Neuronal stem cell (in vitro differentiated cells): ENCODE results near the gene CACNA2D4.

ENCODE experiments used
- DNase-seq: peaks from one replicate; pipeline ENCODE4 v3.0.0-alpha.2; 2013; ENCODE audit warnings: low spot score
- H2AFZ ChIP-seq: one replicate; pipeline ENCODE4 v1.6.1; 2013; ENCODE audit warnings: mild to moderate bottlenecking, low read length, inconsistent platforms
- H2AK5ac ChIP-seq: 2 replicates; pipeline ENCODE4 v1.6.1; 2013; ENCODE audit warnings: low read depth, mild to moderate bottlenecking, inconsistent platforms, low read length, moderate library complexity, mixed read lengths
- H2BK120ac ChIP-seq: 2 replicates; pipeline ENCODE4 v1.6.1; 2013; ENCODE audit warnings: low read depth, mild to moderate bottlenecking, inconsistent platforms, low read length, moderate library complexity, mixed read lengths
- H2BK12ac ChIP-seq: one replicate; pipeline ENCODE4 v1.6.1; 2013; ENCODE audit warnings: low read length, inconsistent platforms
- H2BK15ac ChIP-seq: 2 replicates; pipeline ENCODE4 v1.6.1; 2013; ENCODE audit warnings: mild to moderate bottlenecking, low read length, inconsistent platforms, mixed read lengths
- H2BK5ac ChIP-seq: one replicate; pipeline ENCODE4 v1.6.1; 2013; ENCODE audit warnings: inconsistent platforms, mild to moderate bottlenecking, low read length, moderate library complexity
- H3K14ac ChIP-seq: one replicate; pipeline ENCODE4 v1.6.1; 2013; ENCODE audit warnings: low read length, inconsistent platforms
- H3K18ac ChIP-seq: 2 replicates; pipeline ENCODE4 v1.6.1; 2013; ENCODE audit warnings: low read length, inconsistent platforms
- H3K23ac ChIP-seq: 2 replicates; pipeline ENCODE4 v1.6.1; 2013; ENCODE audit warnings: low read depth, mild to moderate bottlenecking, mixed read lengths, low read length, inconsistent platforms; ENCODE audit not compliant: poor library complexity
- H3K27ac ChIP-seq: replicated peaks from 3 replicates; pipeline ENCODE4 v1.5.1; 2013; ENCODE audit warnings: low read length, inconsistent platforms
- H3K27me3 ChIP-seq, 3 experiments: 2 replicates each; pipeline ENCODE4 v1.6.1; 2013; ENCODE audit warnings: low read length in 3 of 3, mild to moderate bottlenecking in 2 of 3, inconsistent platforms in 1 of 3, low read depth in 1 of 3, mixed read lengths in 1 of 3, moderate library complexity in 1 of 3; ENCODE audit not compliant: control insufficient read depth in 3 of 3, insufficient read depth in 3 of 3
- H3K36me3 ChIP-seq, 2 donors: replicated peaks in 1 of 2; 2 replicates each; pipeline ENCODE4 v1.6.1; 2013; ENCODE audit warnings: low read length in 2 of 2; ENCODE audit not compliant: control insufficient read depth in 2 of 2, insufficient read depth in 2 of 2
- H3K4ac ChIP-seq: 2 replicates; pipeline ENCODE4 v1.6.1; 2013; ENCODE audit warnings: inconsistent platforms, mild to moderate bottlenecking, low read length, moderate library complexity
- H3K4me1 ChIP-seq, 2 donors: 1 replicate in 1 of 2; 2 replicates in 1 of 2; pipeline ENCODE4 v1.6.1; 2013; ENCODE audit warnings: low read length in 2 of 2, low read depth in 1 of 2; ENCODE audit not compliant: control insufficient read depth in 2 of 2, insufficient read depth in 1 of 2
- H3K4me2 ChIP-seq: one replicate; pipeline ENCODE4 v1.6.1; 2013; ENCODE audit warnings: mild to moderate bottlenecking, low read length, inconsistent platforms; ENCODE audit not compliant: insufficient read depth, poor library complexity, severe bottlenecking
- H3K4me3 ChIP-seq, 2 donors: 2 replicates each; pipeline ENCODE4 v1.5.1; 2013; ENCODE audit warnings: low read length in 2 of 2, mild to moderate bottlenecking in 2 of 2, inconsistent platforms in 1 of 2, moderate library complexity in 1 of 2
- H3K79me1 ChIP-seq: one replicate; pipeline ENCODE4 v1.6.1; 2013; ENCODE audit warnings: low read depth, mild to moderate bottlenecking, inconsistent platforms, low read length, moderate library complexity
- H3K9ac ChIP-seq: one replicate; pipeline ENCODE4 v1.6.1; 2013; ENCODE audit warnings: mild to moderate bottlenecking, low read depth, low read length, inconsistent platforms; ENCODE audit not compliant: poor library complexity
- H3K9me3 ChIP-seq, 2 donors: replicated peaks in 1 of 2; 2 replicates each; pipeline versions ENCODE3 to v1.6.1; 2013; ENCODE audit warnings: low read length in 2 of 2, mild to moderate bottlenecking in 2 of 2, inconsistent platforms in 1 of 2, low read depth in 1 of 2, mixed read lengths in 1 of 2, moderate library complexity in 1 of 2; ENCODE audit not compliant: control insufficient read depth in 2 of 2, insufficient read depth in 1 of 2
- H4K8ac ChIP-seq: one replicate; pipeline ENCODE4 v1.6.1; 2013; ENCODE audit warnings: low read depth, mild to moderate bottlenecking, inconsistent platforms, low read length, moderate library complexity
- H4K91ac ChIP-seq: one replicate; pipeline ENCODE4 v1.6.1; 2013; ENCODE audit warnings: low read length, low read depth, mild to moderate bottlenecking, inconsistent platforms; ENCODE audit not compliant: poor library complexity
- WGBS, 2 donors: extraction: QIAGEN DNeasy Blood & Tissue Kit; methylation state at CpG; one replicate each; pipeline ENCODE4 v1.1.7; 2013; ENCODE audit warnings: missing lambda C conversion rate in 2 of 2, mixed read lengths in 1 of 2; ENCODE audit not compliant: insufficient read length in 2 of 2, insufficient replicate concordance in 1 of 2; ENCODE audit errors: extremely low coverage in 2 of 2; 5-methylcytosine and 5-hydroxymethylcytosine counted together

Gene CACNA2D4

GRCh38 chr12:1807087-1807860, 111.2 kb downstream of the CACNA2D4 start:
- no peak overlapping the region for H3K4ac ChIP-seq
- H3K27ac ChIP-seq: no peak overlapping the region
- H3K14ac ChIP-seq: no peak overlapping the region
- no peak overlapping the region for H2BK120ac ChIP-seq
- peaks cover 2% of the 10 kb centered on the region for H3K79me1 ChIP-seq
- peak overlapping the region; percentile 23 for H3K23ac ChIP-seq
- H3K4me2 ChIP-seq: no peak overlapping the region
- no peaks in the 10 kb centered on the region for H3K36me3 ChIP-seq
- no peak overlapping the region for H4K8ac ChIP-seq
- no peak overlapping the region for H4K91ac ChIP-seq
- no peak overlapping the region for H3K18ac ChIP-seq
- no peaks in the 10 kb centered on the region for H3K27me3 ChIP-seq
- no peak for DNase-seq
- no peak overlapping the region for H2BK12ac ChIP-seq
- peak overlapping the region; percentile 63 for H2BK15ac ChIP-seq
- H3K4me1 ChIP-seq: peaks cover 3 to 4% of the 10 kb centered on the region in 2 donors
- H2AK5ac ChIP-seq: no peak overlapping the region
- WGBS, 2 donors: no CpG with 5 or more reads among the region's 15 CpGs
- no peak overlapping the region for H2BK5ac ChIP-seq
- H2AFZ ChIP-seq: no peak overlapping the region
- no peak overlapping the region for H3K4me3 ChIP-seq
- peaks cover 2 to 4% of the 10 kb centered on the region in 2 donors for H3K9me3 ChIP-seq
- H3K9ac ChIP-seq: no peak overlapping the region

GRCh38 chr12:1806301-1807086, 112.0 kb downstream of the CACNA2D4 start:
- Histone ChIP-seq H3K36me3 (no peaks in the 10 kb centered on the region), H4K91ac (no peak overlapping the region), H3K9me3 (peaks cover 2 to 4% of the 10 kb centered on the region in 2 donors), H2BK15ac (no peak overlapping the region), H2BK12ac (no peak overlapping the region), H3K4me1 (peaks cover 2 to 3% of the 10 kb centered on the region in 2 donors), H3K4ac (no peak overlapping the region), H2AK5ac (no peak overlapping the region), H3K79me1 (peaks cover 2% of the 10 kb centered on the region), H2BK5ac (no peak overlapping the region), H3K14ac (no peak overlapping the region), H3K4me3 (no peak overlapping the region), H3K27me3 (no peaks in the 10 kb centered on the region), H4K8ac (no peak overlapping the region), H3K9ac (no peak overlapping the region), H3K27ac (no peak overlapping the region), H3K23ac (no peak overlapping the region), H3K18ac (no peak overlapping the region), H2AFZ (peak overlapping the region; percentile 36), H3K4me2 (no peak overlapping the region), H2BK120ac (no peak overlapping the region)
- WGBS, 2 donors: no CpG with 5 or more reads among the region's 7 CpGs
- DNase-seq: no peak

- no peak overlapping the region for H3K18ac ChIP-seq
- no peak overlapping the region for H3K4ac ChIP-seq
- H3K79me1 ChIP-seq: peaks cover 2% of the 10 kb centered on the region
- no peak overlapping the region for H3K27ac ChIP-seq
- no peak overlapping the region for H4K91ac ChIP-seq
- peaks cover 2 to 3% of the 10 kb centered on the region in 2 donors for H3K4me1 ChIP-seq
- H2AFZ ChIP-seq: peak overlapping the region; percentile 36
- no peak overlapping the region for H3K4me3 ChIP-seq
- no peaks in the 10 kb centered on the region for H3K27me3 ChIP-seq
- H3K14ac ChIP-seq: no peak overlapping the region
- no peak overlapping the region for H2BK120ac ChIP-seq
- no peak for DNase-seq
- no CpG with 5 or more reads among the region's 16 CpGs for WGBS, 2 donors
- H3K4me2 ChIP-seq: no peak overlapping the region
- H2BK15ac ChIP-seq: peak overlapping the region; percentile 46
- H4K8ac ChIP-seq: no peak overlapping the region
- peak overlapping the region; percentile 9 for H3K9ac ChIP-seq
- H2AK5ac ChIP-seq: peak overlapping the region; percentile 98
- no peaks in the 10 kb centered on the region for H3K36me3 ChIP-seq
- H3K23ac ChIP-seq: no peak overlapping the region
- H3K9me3 ChIP-seq: peaks cover under 1 to 4% of the 10 kb centered on the region in 2 donors
- H2BK5ac ChIP-seq: no peak overlapping the region
- H2BK12ac ChIP-seq: no peak overlapping the region
Observed at GRCh38 chr12:1805441-1806081, 112.9 kb downstream of the CACNA2D4 start.
